ENCODE results near the gene ITCH.

ITCH gene

GRCh38 chr20:34535857-34536256 lies 172.8 kb downstream of the ITCH start:
- no peak for FAIRE-seq

GRCh38 chr20:34536798-34537394 lies 173.8 kb downstream of the ITCH start:
- no peak for FAIRE-seq

- FAIRE-seq, result no peak
Measured at GRCh38 chr20:34537651-34538050, 174.6 kb downstream of the ITCH start.

- no peak for FAIRE-seq
Measured at GRCh38 chr20:34538671-34539123, 175.6 kb downstream of the ITCH start.

GRCh38 chr20:34539756-34540155 lies 176.7 kb downstream of the ITCH start:
- no peak for FAIRE-seq

GRCh38 chr20:34540596-34541263 lies 177.7 kb downstream of the ITCH start:
- FAIRE-seq, result no peak

- FAIRE-seq, result no peak
Measured at GRCh38 chr20:34541264-34541901, 178.3 kb downstream of the ITCH start.

- FAIRE-seq, result no peak
Measured at GRCh38 chr20:34541917-34542316, 178.8 kb downstream of the ITCH start.

- no peak for FAIRE-seq
Measured at GRCh38 chr20:34542439-34542838, 179.4 kb downstream of the ITCH start.

GRCh38 chr20:34543463-34544056 lies 180.5 kb downstream of the ITCH start:
- no peak for FAIRE-seq

GRCh38 chr20:34544109-34544796 lies 181.2 kb downstream of the ITCH start:
- no peak for FAIRE-seq

GRCh38 chr20:34546751-34547181 lies 183.7 kb downstream of the ITCH start:
- FAIRE-seq, result no peak

GRCh38 chr20:34547844-34548613 lies 185.0 kb downstream of the ITCH start:
- no peak for FAIRE-seq

- FAIRE-seq, result no peak
Measured at GRCh38 chr20:34549291-34549928, 186.3 kb downstream of the ITCH start.

- no peak for FAIRE-seq
Measured at GRCh38 chr20:34549929-34550305, 186.8 kb downstream of the ITCH start.

- FAIRE-seq, result no peak
Measured at GRCh38 chr20:34552569-34552968, 189.5 kb downstream of the ITCH start.

GRCh38 chr20:34553366-34553867 lies 190.3 kb downstream of the ITCH start:
- FAIRE-seq, result no peak

- FAIRE-seq, result no peak
Measured at GRCh38 chr20:34557936-34558319, 194.9 kb downstream of the ITCH start.

GRCh38 chr20:34558320-34559218 lies 195.5 kb downstream of the ITCH start, which contains the start of gene MAP1LC3A:
TSS of gene MAP1LC3A (plus strand) at chr20:34558718. CDS start at chr20:34558869, 151 bp downstream.
- FAIRE-seq, result no peak
